HEK293T (cell line): Measurements from ENCODE around the gene MYOG.

ENCODE experiments used
- ELF4 ChIP-seq: fragments of 450-650 bp; IDR thresholded peaks from 2 replicates; pipeline ENCODE4 v1.6.1; 2017; ENCODE audit warnings: antibody characterized with exemption
- FOXM1 ChIP-seq: fragments of 450-650 bp; IDR thresholded peaks from 2 replicates; pipeline ENCODE4 v1.6.1; 2017; ENCODE audit warnings: mild to moderate bottlenecking, borderline replicate concordance
- L3MBTL2 ChIP-seq: fragments of 450-650 bp; conservative IDR thresholded peaks from 2 replicates; pipeline ENCODE4 v1.6.1; 2016; ENCODE audit warnings: mild to moderate bottlenecking
- LEF1 ChIP-seq: fragments of 450-650 bp; IDR thresholded peaks from 2 replicates; pipeline ENCODE4 v1.6.1; 2017; ENCODE audit warnings: mild to moderate bottlenecking, borderline replicate concordance
- NFRKB ChIP-seq: fragments of 450-650 bp; IDR thresholded peaks from 2 replicates; pipeline ENCODE4 v1.6.1; 2016; ENCODE audit warnings: mild to moderate bottlenecking, moderate library complexity
- PKNOX1 ChIP-seq: fragments of 450-650 bp; IDR thresholded peaks from 2 replicates; pipeline ENCODE4 v1.6.1; 2016
- SP1 ChIP-seq: fragments of 450-650 bp; IDR thresholded peaks from 2 replicates; pipeline ENCODE4 v1.6.1; 2017
- TARDBP ChIP-seq: fragments of 450-650 bp; IDR thresholded peaks from 2 replicates; pipeline ENCODE4 v1.6.1; 2016
- ZNF384 ChIP-seq: fragments of 450-650 bp; IDR thresholded peaks from 2 replicates; pipeline ENCODE4 v1.6.1; 2016

GRCh38 chr1:203095061-203095690, 9.4 kb upstream of the MYOG start:
- no peak for TF ChIP-seq ELF4
- TF ChIP-seq SP1, result no peak
- no peak for TF ChIP-seq PKNOX1
- TF ChIP-seq ZNF384, result no peak
- TF ChIP-seq TARDBP, result no peak
- no peak for TF ChIP-seq FOXM1
- no peak for TF ChIP-seq LEF1
- TF ChIP-seq L3MBTL2, result no peak
- TF ChIP-seq NFRKB, result no peak
